ENCODE measurements around the gene SMAD1. TPM values are rescaled to one million over a fixed set of nuclear protein-coding genes. Genes with fewer than 3 reads are reported as not detected.

The SMAD1 gene
- total RNA-seq, 1 experiment from 2014 or later: 23.0 TPM

DNA sequence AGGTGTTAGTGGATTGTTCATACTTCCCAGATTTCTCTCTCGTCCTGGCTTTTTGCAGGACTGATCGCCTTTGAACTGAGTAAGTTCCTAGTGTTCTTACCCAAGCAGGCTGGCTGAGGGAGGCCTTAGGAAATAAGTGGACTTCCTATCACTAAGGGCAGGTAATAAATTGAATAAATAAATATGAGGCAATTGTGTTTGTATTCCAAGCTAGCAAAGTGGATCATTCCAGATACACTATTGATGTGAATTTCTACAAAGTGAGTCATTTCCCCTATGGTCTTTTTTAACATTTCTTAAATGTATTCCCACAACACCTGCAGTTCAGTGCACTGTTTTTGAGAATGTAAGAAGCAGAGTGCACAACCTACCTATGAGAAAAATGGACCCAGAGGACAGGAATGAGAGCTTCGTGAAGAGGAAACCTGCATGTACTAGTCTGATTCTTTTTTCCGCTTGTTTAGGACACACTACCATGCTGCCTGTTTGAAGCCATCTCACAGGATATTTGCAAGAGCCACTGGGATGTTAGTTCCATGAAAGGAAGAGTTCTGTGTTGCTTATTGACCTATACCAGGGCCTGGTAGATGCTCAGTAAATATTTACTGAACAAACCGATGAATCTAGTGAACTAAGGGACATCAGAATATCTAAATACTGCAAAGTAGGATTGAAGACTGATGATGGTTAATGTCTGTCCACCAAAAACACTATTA is 29.0 kb upstream of the SMAD1 start:
- no peak overlapping the region for H3K4me2 ChIP-seq (ENCODE audit: low read length)
- H3K9me2 ChIP-seq (ENCODE audit: insufficient read depth): no peaks in the 10 kb centered on the region
- H3K4me3 ChIP-seq (replicated peaks in 1 of 2; ENCODE audit: low read depth in 1 of 2, low read length in 2 of 2): no peak overlapping the region
- no peaks in the 10 kb centered on the region for H3K9me3 ChIP-seq (ENCODE audit: control insufficient read depth in 1 of 2, insufficient read depth in 1 of 2, low read depth in 1 of 2, low read length in 2 of 2)
- intact Hi-C loops (cut with micrococcal nuclease): no loop called here
- BruUV-seq (replicated peaks): no TSS peak
- ChIA-PET RAD21 (ENCODE audit: low non-redundant PET in 1 of 2, low total read pairs in 2 of 2, uncharacterized antibody in 2 of 2, unreplicated experiment in 2 of 2) (no interaction called here), CTCF (no interaction called here), POLR2A (no interaction called here)
- peaks cover 0 to 9% of the 10 kb centered on the region in 2 experiments; a peak in 1 of 4 replicates for H3K4me1 ChIP-seq (ENCODE audit: control insufficient read depth in 1 of 2, insufficient read depth in 2 of 2, low read length in 2 of 2)
- no peak for TF ChIP-seq EZH2phosphoT487 (IDR thresholded peaks at IDR 0.05; ENCODE audit: borderline replicate concordance)
- TF ChIP-seq ZFX (IDR thresholded peaks at IDR 0.05): no peak
- TF ChIP-seq JUND (IDR thresholded peaks at IDR 0.05): no peak
- TF ChIP-seq CBX3 (IDR thresholded peaks at IDR 0.05; ENCODE audit: low read depth): no peak
- no peak for TF ChIP-seq EZH2 (IDR thresholded peaks at IDR 0.05)
- TF ChIP-seq POLR2A (IDR thresholded peaks at IDR 0.05; ENCODE audit: borderline replicate concordance, extremely low read depth, insufficient read depth, insufficient read length): no peak
- no peak overlapping the region for H3K9ac ChIP-seq (ENCODE audit: low read length)
- H3K36me3 ChIP-seq (ENCODE audit: control insufficient read depth in 1 of 2, insufficient read depth in 2 of 2, low read length in 2 of 2): no peaks in the 10 kb centered on the region
- no peak for DNase-seq (ENCODE audit: low read depth, low spot score)
- no peaks in the 10 kb centered on the region for H3K79me2 ChIP-seq (ENCODE audit: insufficient read depth, low read length)
- no peaks in the 10 kb centered on the region for H3K27me3 ChIP-seq (ENCODE audit: insufficient read depth, low read length)
- no peak for ATAC-seq
- no peaks in the 10 kb centered on the region for H4K20me1 ChIP-seq (ENCODE audit: insufficient read depth)
- no peak overlapping the region for H2AFZ ChIP-seq (ENCODE audit: low read depth, low read length, poor library complexity, severe bottlenecking)
- H3K27ac ChIP-seq (ENCODE audit: low read depth, low read length): no peak overlapping the region

DNA sequence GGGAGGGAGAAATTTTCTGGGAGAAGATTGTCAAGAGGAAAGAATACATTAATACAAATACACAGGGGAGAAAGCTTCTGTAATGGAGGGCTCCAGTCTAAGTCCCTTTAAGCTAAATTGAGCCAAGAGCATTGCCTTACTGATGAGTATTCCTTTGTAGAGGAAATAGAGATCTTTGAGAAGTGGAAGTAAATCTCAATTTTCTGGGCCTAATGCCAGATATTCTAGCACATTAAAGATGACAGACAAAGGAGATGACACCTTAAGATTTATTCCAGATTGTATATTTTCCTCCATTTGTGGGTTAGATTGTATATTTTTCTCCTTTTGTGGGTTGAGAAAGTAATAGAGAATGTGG is 28.5 kb upstream of the SMAD1 start:
- no peak for DNase-seq (ENCODE audit: low read depth, low spot score)
- H2AFZ ChIP-seq (ENCODE audit: low read depth, low read length, poor library complexity, severe bottlenecking): no peak overlapping the region
- H4K20me1 ChIP-seq (ENCODE audit: insufficient read depth): no peaks in the 10 kb centered on the region
- no peak overlapping the region for H3K4me2 ChIP-seq (ENCODE audit: low read length)
- no peak for TF ChIP-seq JUND (IDR thresholded peaks at IDR 0.05)
- no peak for TF ChIP-seq SP1 (IDR thresholded peaks at IDR 0.05; ENCODE audit: low read depth)
- TF ChIP-seq ZFX (IDR thresholded peaks at IDR 0.05): no peak
- TF ChIP-seq, protein P1, sequence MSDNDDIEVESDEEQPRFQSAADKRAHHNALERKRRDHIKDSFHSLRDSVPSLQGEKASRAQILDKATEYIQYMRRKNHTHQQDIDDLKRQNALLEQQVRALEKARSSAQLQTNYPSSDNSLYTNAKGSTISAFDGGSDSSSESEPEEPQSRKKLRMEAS (IDR thresholded peaks at IDR 0.05): no peak
- no peak for TF ChIP-seq ZNF274 (IDR thresholded peaks at IDR 0.05; ENCODE audit: low read depth, low read length)
- TF ChIP-seq EZH2phosphoT487 (IDR thresholded peaks at IDR 0.05; ENCODE audit: borderline replicate concordance): no peak
- TF ChIP-seq ZBTB33 (IDR thresholded peaks at IDR 0.05; ENCODE audit: extremely low read depth, insufficient replicate concordance, low read length): no peak
- TF ChIP-seq SRF (IDR thresholded peaks at IDR 0.05; ENCODE audit: low read depth): no peak
- no peak for TF ChIP-seq RAD21 (IDR thresholded peaks at IDR 0.05; ENCODE audit: low read depth)
- no peak for TF ChIP-seq CEBPB (IDR thresholded peaks at IDR 0.05; ENCODE audit: low read depth)
- TF ChIP-seq SIN3A (IDR thresholded peaks at IDR 0.05; ENCODE audit: low read depth): no peak
- H3K9me2 ChIP-seq (ENCODE audit: insufficient read depth): no peaks in the 10 kb centered on the region
- no peak overlapping the region for H3K4me3 ChIP-seq (replicated peaks in 1 of 2; ENCODE audit: low read depth in 1 of 2, low read length in 2 of 2)
- H3K36me3 ChIP-seq (ENCODE audit: control insufficient read depth in 1 of 2, insufficient read depth in 2 of 2, low read length in 2 of 2): no peaks in the 10 kb centered on the region
- H3K9me3 ChIP-seq (ENCODE audit: control insufficient read depth in 1 of 2, insufficient read depth in 1 of 2, low read depth in 1 of 2, low read length in 2 of 2): no peaks in the 10 kb centered on the region
- H3K27me3 ChIP-seq (ENCODE audit: insufficient read depth, low read length): no peaks in the 10 kb centered on the region
- no peak for ATAC-seq
- intact Hi-C loops (cut with micrococcal nuclease): no loop called here
- ChIA-PET CTCF (no interaction called here), RAD21 (ENCODE audit: low non-redundant PET in 1 of 2, low total read pairs in 2 of 2, uncharacterized antibody in 2 of 2, unreplicated experiment in 2 of 2) (no interaction called here), POLR2A (no interaction called here)
- BruUV-seq (replicated peaks): no TSS peak
- no peak overlapping the region for H3K9ac ChIP-seq (ENCODE audit: low read length)
- no peak overlapping the region for H3K27ac ChIP-seq (ENCODE audit: low read depth, low read length)
- peaks cover 0 to 9% of the 10 kb centered on the region in 2 experiments; a peak in 1 of 4 replicates for H3K4me1 ChIP-seq (ENCODE audit: control insufficient read depth in 1 of 2, insufficient read depth in 2 of 2, low read length in 2 of 2)
- no peaks in the 10 kb centered on the region for H3K79me2 ChIP-seq (ENCODE audit: insufficient read depth, low read length)

Data from HCT116 (cell line).